Measurements from ENCODE around the gene APOL2. TPM values are rescaled to one million over a fixed set of nuclear protein-coding genes. Genes with fewer than 3 reads are reported as not detected.

Gene APOL2
- total RNA-seq, 1 donor from 2014 or later: 19.3 TPM

DNA sequence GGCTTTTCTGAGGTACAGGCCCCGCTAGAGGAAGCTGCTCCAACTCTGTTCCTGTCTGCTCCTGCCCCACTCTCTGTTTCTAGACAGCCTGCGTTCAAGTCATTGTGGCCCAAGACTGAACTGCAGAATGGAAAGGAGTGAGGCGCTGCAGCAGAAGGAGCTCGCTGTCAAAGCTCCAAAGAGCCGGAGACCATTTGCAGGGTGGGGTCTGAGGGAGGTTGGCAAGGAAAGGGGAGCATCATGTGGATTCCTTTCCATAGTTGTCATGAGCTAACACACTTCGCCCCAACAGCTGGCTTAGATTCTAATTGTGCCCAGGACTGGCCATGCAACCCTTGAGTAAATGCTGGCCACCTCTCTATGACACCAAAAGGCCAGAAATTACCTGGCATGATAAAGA is 56.5 kb downstream of the APOL2 start:
- no peak for DNase-seq (ENCODE audit: low spot score, unreplicated experiment)
- H3K27me3 Mint-ChIP-seq: peaks cover 8% of the 10 kb centered on the region
- no peaks in the 10 kb centered on the region for H3K36me3 Mint-ChIP-seq (ENCODE audit: insufficient read depth)
- H3K4me3 Mint-ChIP-seq (ENCODE audit: low read depth): no peak overlapping the region
- TF ChIP-seq, protein P1, sequence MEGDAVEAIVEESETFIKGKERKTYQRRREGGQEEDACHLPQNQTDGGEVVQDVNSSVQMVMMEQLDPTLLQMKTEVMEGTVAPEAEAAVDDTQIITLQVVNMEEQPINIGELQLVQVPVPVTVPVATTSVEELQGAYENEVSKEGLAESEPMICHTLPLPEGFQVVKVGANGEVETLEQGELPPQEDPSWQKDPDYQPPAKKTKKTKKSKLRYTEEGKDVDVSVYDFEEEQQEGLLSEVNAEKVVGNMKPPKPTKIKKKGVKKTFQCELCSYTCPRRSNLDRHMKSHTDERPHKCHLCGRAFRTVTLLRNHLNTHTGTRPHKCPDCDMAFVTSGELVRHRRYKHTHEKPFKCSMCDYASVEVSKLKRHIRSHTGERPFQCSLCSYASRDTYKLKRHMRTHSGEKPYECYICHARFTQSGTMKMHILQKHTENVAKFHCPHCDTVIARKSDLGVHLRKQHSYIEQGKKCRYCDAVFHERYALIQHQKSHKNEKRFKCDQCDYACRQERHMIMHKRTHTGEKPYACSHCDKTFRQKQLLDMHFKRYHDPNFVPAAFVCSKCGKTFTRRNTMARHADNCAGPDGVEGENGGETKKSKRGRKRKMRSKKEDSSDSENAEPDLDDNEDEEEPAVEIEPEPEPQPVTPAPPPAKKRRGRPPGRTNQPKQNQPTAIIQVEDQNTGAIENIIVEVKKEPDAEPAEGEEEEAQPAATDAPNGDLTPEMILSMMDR (IDR thresholded peaks at IDR 0.05; ENCODE audit: unreplicated experiment): no peak
- peaks cover 7% of the 10 kb centered on the region for H3K4me1 Mint-ChIP-seq (ENCODE audit: low read depth)
- H3K27ac Mint-ChIP-seq: no peak overlapping the region
- no peaks in the 10 kb centered on the region for H3K9me3 Mint-ChIP-seq (ENCODE audit: low read depth)

DNA sequence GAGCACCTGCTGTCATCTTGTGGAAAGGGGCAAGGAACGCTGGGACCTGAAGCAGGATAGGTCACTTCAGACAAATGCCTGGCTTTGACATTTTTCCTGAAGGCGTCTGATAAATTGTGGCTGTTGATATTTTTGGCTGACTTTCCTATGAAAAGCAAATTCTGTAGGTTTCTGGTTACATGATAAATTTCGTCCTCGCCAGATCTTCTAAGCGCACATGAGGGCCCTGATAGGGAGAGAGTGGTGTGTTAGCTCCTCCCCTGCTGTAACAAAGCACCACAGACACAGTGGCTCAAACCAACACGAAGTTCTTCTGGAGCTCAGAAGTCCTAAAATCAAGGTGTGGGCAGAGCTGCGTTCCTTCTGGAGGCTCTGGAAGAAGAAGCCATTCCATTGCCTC is 57.3 kb downstream of the APOL2 start:
- H3K27ac Mint-ChIP-seq: no peak overlapping the region
- peaks cover 8% of the 10 kb centered on the region for H3K27me3 Mint-ChIP-seq
- TF ChIP-seq, protein P1 (IDR thresholded peaks at IDR 0.05; ENCODE audit: unreplicated experiment): no peak
- no peak for DNase-seq (ENCODE audit: low spot score, unreplicated experiment)
- H3K9me3 Mint-ChIP-seq (ENCODE audit: low read depth): no peaks in the 10 kb centered on the region
- no peak overlapping the region for H3K4me3 Mint-ChIP-seq (ENCODE audit: low read depth)
- H3K4me1 Mint-ChIP-seq (ENCODE audit: low read depth): peaks cover 7% of the 10 kb centered on the region
- H3K36me3 Mint-ChIP-seq (ENCODE audit: insufficient read depth): no peaks in the 10 kb centered on the region

DNA sequence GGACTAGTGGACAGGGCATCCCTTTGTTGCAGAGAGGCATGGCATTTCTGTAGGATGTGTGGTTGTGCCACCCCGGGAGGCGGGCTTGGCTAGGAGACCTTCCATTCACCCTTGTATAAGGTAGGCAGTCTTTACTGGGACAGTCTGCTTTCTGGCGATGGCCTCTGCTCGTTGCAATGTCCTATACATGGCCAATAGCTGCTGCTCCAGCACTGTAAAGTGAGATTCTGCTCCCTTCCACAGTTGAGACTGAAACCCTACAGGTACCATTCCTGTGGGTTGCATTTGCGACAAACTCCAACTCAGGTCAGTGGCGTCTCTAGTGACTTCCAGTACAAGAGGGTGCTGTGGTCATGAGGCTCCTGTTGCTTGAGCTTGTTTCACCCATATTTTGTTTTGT is 58.4 kb downstream of the APOL2 start:
- Mint-ChIP-seq H3K9me3 (ENCODE audit: low read depth) (peaks cover 2% of the 10 kb centered on the region), H3K4me3 (ENCODE audit: low read depth) (no peak overlapping the region), H3K27me3 (peaks cover 5% of the 10 kb centered on the region), H3K36me3 (ENCODE audit: insufficient read depth) (no peaks in the 10 kb centered on the region), H3K27ac (no peak overlapping the region), H3K4me1 (ENCODE audit: low read depth) (peaks cover 7% of the 10 kb centered on the region)
- TF ChIP-seq, protein P1 (IDR thresholded peaks at IDR 0.05; ENCODE audit: unreplicated experiment): no peak
- DNase-seq (ENCODE audit: low spot score, unreplicated experiment): no peak

DNA sequence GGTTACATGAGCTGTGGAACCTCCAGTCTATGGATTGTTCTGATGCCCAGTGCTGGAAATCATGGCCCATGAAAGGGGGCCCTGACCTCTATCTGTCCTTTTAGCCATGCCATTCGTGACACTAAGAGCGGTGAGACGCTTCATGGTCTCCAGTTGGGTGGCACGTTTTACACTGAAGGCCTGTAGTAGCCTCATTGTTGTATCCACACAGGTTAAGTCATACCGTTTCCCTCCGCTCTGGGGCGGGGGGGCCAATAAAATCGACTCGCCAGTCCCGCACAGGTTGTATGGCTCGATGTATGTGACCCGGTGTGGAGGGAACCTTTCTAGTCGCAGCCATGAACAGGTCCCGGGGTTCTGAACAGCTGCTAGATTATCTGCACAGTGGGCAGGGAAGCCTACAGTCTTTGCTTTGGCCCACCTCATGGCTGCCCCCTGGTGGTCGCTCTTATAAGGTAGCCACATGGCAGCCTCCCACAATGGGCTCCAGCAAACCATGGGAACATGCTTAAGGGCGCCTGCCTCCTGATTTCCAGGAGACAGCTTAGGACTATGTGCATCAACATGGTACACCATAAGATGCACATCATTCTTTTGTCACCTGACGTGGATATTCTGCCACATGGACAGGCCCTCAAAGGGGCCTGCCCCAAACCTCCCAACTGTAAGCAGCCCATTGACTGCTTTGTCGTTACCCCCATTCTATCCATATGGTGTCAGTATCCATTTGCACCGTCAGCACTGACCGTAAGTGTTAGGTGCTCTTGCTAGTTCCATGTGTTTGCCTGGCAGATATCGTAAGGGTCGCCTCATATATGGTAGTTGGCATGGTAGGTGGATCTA is 59.1 kb downstream of the APOL2 start:
- H3K36me3 Mint-ChIP-seq (ENCODE audit: insufficient read depth): no peaks in the 10 kb centered on the region
- peak; percentile 69 for DNase-seq (ENCODE audit: low spot score, unreplicated experiment)
- no peak overlapping the region for H3K4me3 Mint-ChIP-seq (ENCODE audit: low read depth)
- H3K27ac Mint-ChIP-seq: peak overlapping the region; percentile 38
- TF ChIP-seq, protein P1 (IDR thresholded peaks at IDR 0.05; ENCODE audit: unreplicated experiment): peak; percentile 79
- peaks cover 5% of the 10 kb centered on the region for H3K27me3 Mint-ChIP-seq
- H3K9me3 Mint-ChIP-seq (ENCODE audit: low read depth): peaks cover 6% of the 10 kb centered on the region
- H3K4me1 Mint-ChIP-seq (ENCODE audit: low read depth): peaks cover 7% of the 10 kb centered on the region

DNA sequence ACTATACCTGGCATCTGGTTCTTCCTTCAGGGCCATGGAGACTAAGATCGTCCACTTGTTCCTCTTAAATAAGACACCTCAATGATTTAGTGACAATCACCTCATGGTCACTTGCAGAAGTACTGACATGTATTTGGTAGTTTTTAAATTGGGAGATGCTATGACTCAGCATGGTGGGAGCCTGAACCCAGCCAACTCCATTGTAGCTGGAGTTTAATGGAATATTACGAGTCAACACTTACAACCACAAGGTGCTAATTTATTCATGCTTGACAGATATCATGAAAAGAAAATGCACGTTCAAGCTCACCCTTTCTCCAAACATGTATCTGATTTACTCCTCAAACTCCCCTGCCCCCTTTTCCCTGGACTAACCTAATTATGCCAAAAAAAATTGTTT is 62.2 kb downstream of the APOL2 start:
- Mint-ChIP-seq H3K27ac (no peak overlapping the region), H3K4me1 (ENCODE audit: low read depth) (peaks cover 3% of the 10 kb centered on the region), H3K4me3 (ENCODE audit: low read depth) (no peak overlapping the region), H3K36me3 (ENCODE audit: insufficient read depth) (no peaks in the 10 kb centered on the region), H3K27me3 (no peaks in the 10 kb centered on the region), H3K9me3 (ENCODE audit: low read depth) (peaks cover 6% of the 10 kb centered on the region)
- DNase-seq (ENCODE audit: low spot score, unreplicated experiment): no peak
- TF ChIP-seq, protein P1 (IDR thresholded peaks at IDR 0.05; ENCODE audit: unreplicated experiment): no peak

Small RNA genes lying within 50 kb of the gene (microRNA-seq; reads per million reads assigned to microRNA genes)
- gene MIR6819 (ENCODE audit: borderline number of aligned reads, unreplicated experiment): 4.8 reads per million

Other genes starting within 250 kb of the APOL2 start
- gene RBFOX2, start 210.7 kb downstream of the APOL2 start, total RNA-seq: 140 and 141 TPM in 2 replicates
- gene APOL3, start 78.8 kb downstream of the APOL2 start, total RNA-seq: not detected in 2 replicates
- not detected in 2 replicates for gene APOL4, start 37.7 kb downstream of the APOL2 start, total RNA-seq
- gene APOL1, start 13.6 kb upstream of the APOL2 start, total RNA-seq: 0.12 TPM in 1 of 2 replicates, not detected in the other
- gene MYH9, start 148.4 kb upstream of the APOL2 start, total RNA-seq: 299 and 306 TPM in 2 replicates
- 55.0 and 59.6 TPM in 2 replicates for gene TXN2, start 242.1 kb upstream of the APOL2 start, total RNA-seq

Data from progenitor cell of endocrine pancreas (in vitro differentiated cells).